HG03280 (cell line): ENCODE data around the gene SLC19A2.

ENCODE experiments used
- ATAC-seq: cut with Tn5 transposase; IDR thresholded peaks from one replicate; pipeline ENCODE4 v1.9.1; 2021; ENCODE audit warnings: mild to moderate bottlenecking, moderate library complexity; ENCODE audit not compliant: unreplicated experiment

The SLC19A2 gene

GRCh38 chr1:169478094-169478672 is 7.6 kb downstream of the SLC19A2 start:
- ATAC-seq, result no peak

- ATAC-seq, result no peak
Observed at GRCh38 chr1:169475806-169476387, 9.8 kb downstream of the SLC19A2 start.

- no peak for ATAC-seq
Observed at GRCh38 chr1:169474302-169474995, 11.3 kb downstream of the SLC19A2 start.

- ATAC-seq, result no peak
Observed at GRCh38 chr1:169473347-169473746, 12.4 kb downstream of the SLC19A2 start.

- no peak for ATAC-seq
Observed at GRCh38 chr1:169472738-169473137, 13.0 kb downstream of the SLC19A2 start.

- ATAC-seq, result no peak
Observed at GRCh38 chr1:169468982-169469381, 16.8 kb downstream of the SLC19A2 start.

- no peak for ATAC-seq
Observed at GRCh38 chr1:169466259-169467230, 19.2 kb downstream of the SLC19A2 start.

- no peak for ATAC-seq
Observed at GRCh38 chr1:169465281-169465680, 20.5 kb downstream of the SLC19A2 start.

GRCh38 chr1:169462385-169462784 is 23.4 kb downstream of the SLC19A2 start:
- ATAC-seq, result no peak

GRCh38 chr1:169461390-169462000 is 24.2 kb downstream of the SLC19A2 start:
- no peak for ATAC-seq

GRCh38 chr1:169460191-169460833 is 25.4 kb downstream of the SLC19A2 start:
- ATAC-seq, result no peak

- ATAC-seq, result no peak
Observed at GRCh38 chr1:169457443-169457842, 28.3 kb downstream of the SLC19A2 start.

GRCh38 chr1:169456029-169456428 is 29.7 kb downstream of the SLC19A2 start:
- no peak for ATAC-seq

- ATAC-seq, result no peak
Observed at GRCh38 chr1:169452921-169453320, 32.8 kb downstream of the SLC19A2 start.

GRCh38 chr1:169451218-169451824 is 34.4 kb downstream of the SLC19A2 start:
- ATAC-seq, result no peak

GRCh38 chr1:169443923-169444322 is 41.8 kb downstream of the SLC19A2 start:
- ATAC-seq, result no peak

GRCh38 chr1:169427081-169427641 is 58.6 kb downstream of the SLC19A2 start, which contains the start of gene CCDC181:
Gene CCDC181, minus strand, starts transcription at chr1:169427474. Its CDS starts 2,547 bp downstream, at chr1:169424927.
- ATAC-seq, result no peak

- no peak for ATAC-seq
Observed at GRCh38 chr1:169426174-169426705, 59.5 kb downstream of the SLC19A2 start.

- no peak for ATAC-seq
Observed at GRCh38 chr1:169421309-169421708, 64.4 kb downstream of the SLC19A2 start.
